Activated CD4-positive, alpha-beta T cell treated with anti-CD3 and anti-CD28 coated beads, Interleukin-2, amount 50 U/mL, for 1 hour (primary cell): Measurements from ENCODE around the gene ASNSD1.
"Not testable (repeated sequence)": the region's sequence is repeated elsewhere in the genome, so short reads cannot be mapped to it uniquely, and the experiment has no call there.

Experiments used
- DNase-seq: peaks from one replicate; pipeline ENCODE4 v3.0.0-alpha.2; 2020

ASNSD1 gene

GRCh38 chr2:189696223-189696622, 35.0 kb downstream of the ASNSD1 start:
- DNase-seq: no peak

- DNase-seq: peak; percentile 17
Measured at GRCh38 chr2:189698020-189698887, 37.0 kb downstream of the ASNSD1 start.

GRCh38 chr2:189700681-189701080, 39.4 kb downstream of the ASNSD1 start:
- DNase-seq: no peak

- no peak for DNase-seq
Measured at GRCh38 chr2:189702071-189702470, 40.8 kb downstream of the ASNSD1 start.

- DNase-seq: no peak
Measured at GRCh38 chr2:189709501-189710221, 48.4 kb downstream of the ASNSD1 start.

- not testable (repeated sequence) for DNase-seq
Measured at GRCh38 chr2:189717593-189717992, 56.3 kb downstream of the ASNSD1 start.

GRCh38 chr2:189719571-189719970, 58.3 kb downstream of the ASNSD1 start:
- DNase-seq: no peak
